Epithelial cell of prostate (primary cell): Measurements from ENCODE around the gene SLC4A1.

Experiments
- DNase-seq: peaks from one replicate; pipeline ENCODE4 v3.0.0-alpha.2; 2011; ENCODE audit warnings: low read depth, low spot score
- H3K27ac ChIP-seq: fragments of 450-650 bp; 2 replicates; pipeline ENCODE4 v1.5.1; 2017; ENCODE audit warnings: mild to moderate bottlenecking

SLC4A1 gene

DNA sequence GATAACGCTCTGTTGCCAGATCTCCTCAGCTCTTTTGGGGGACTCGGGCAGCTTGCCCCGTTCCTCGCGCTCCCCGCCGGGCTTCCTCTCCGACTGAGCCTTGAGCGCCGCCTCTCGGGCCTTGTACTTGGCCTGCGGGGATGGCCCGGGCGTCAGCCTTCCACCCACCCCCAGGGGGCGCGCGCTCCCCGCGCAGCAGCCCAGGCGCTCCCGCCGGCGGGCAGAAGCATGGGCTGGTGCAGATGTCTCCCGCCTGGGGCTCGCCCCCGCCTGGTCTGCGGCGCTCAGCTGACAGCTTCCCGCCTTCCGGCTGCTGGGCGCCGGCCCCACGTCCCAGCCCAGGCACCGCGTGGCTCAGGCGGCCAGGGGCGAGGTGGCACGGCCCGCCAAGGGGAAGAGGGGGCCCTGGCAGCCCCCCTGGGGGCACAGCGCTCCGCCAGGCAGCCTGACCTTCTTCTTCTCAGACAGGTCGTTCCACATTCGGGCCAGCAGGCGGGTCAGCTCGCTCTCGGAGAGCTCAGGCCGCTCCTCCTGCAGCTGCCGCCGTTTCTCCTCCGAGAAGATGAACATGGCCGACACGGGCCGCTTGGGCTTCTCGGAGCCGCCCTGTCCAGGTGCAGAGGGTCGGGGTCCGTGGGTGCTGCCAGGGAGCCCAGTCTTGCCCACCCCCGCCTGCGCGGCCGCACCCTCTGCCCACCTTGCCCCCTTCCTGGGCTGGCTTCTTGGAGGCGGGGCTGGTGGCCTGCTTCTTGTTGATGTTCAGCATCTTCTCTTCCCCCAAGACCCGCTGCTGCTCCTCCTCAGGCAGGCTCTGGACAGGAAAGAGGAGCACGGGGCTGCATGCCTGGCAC is 57.4 kb downstream of the SLC4A1 start:
- peak overlapping the region; percentile 71 for H3K27ac ChIP-seq
- DNase-seq = no peak

DNA sequence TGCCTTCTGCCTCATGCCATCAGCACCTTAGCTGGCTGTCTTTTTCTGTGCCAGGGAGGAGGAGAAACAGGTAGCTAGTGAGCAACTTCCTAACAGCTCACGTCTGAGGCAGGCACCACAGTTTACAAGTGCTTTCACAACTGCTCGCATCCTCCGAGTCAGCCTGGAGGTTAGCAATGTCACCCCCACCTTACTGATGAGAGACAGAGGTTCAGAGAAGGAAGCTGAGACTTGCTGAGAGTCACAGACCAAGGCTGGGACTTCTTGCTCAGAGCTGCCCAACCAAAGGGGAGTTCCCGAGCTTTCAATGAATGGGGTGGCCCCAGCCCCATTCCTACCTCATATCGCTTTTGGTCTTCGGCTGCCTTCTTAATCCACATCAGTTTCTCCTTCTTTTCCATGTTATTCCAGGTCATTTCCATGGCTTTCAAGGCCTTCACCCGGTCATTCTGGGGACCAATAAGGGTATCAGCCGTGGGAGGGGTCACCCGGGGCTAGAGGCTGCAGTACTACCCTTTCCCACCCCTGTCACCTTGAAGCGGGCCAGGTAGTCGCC is 58.1 kb downstream of the SLC4A1 start:
- peak overlapping the region; percentile 71 for H3K27ac ChIP-seq
- no peak for DNase-seq

DNA sequence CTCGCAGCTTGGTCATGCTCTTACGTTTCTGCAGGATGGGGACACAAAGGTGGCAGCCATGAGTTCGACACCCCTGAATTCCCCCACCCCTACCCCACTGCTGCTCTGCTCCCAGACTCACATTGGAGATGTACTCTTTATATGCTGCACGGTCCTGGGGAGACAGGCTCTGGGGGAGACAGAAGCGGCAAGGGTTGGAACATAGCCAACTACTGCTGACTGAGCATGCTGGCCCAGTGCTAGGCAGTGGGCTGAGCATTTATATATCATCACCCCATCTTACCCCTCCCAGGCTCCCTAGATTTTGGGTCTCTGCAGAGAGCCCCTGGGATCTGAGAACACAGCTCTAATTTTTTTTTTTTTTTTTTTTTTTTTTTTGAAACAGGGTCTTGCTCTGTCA is 60.2 kb downstream of the SLC4A1 start:
- no peak for DNase-seq
- peak overlapping the region; percentile 71 for H3K27ac ChIP-seq

DNA sequence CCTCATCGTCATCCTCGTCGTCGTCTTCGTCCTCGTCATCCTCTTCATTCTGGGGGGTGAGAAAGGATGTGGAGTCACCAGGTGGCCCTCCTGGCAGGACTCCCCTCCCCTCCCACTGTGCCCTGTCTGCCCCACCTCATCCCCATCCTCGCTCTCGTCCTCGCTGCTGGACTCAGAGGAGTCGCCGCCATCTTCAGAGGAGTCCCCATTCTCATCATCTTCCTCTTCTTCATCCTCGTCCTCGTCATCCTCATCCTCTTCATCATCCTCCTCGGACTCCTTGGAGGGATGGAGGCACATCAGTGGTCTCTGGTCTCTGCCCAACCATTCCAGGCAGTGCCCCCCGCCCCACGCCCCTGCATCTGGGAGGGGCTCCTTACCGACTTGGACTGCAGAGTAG is 60.6 kb downstream of the SLC4A1 start:
- DNase-seq = no peak
- H3K27ac ChIP-seq = no peak overlapping the region

DNA sequence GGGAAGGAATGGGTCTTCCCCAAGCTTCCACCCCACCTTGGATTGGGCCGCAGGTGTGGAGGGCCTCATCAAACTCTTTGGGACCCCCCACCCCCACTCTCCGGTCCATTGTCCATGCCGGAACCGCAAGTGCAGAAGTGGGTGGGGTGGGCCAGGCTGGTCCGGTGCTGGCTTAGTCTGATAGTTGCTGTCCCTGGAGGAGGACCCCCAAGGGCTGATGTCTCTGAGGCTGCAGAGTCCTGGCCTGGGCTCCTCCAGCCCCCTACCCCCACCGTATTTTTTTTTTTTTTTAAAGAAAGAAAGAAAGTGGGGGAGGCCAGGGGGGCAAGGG is 61.1 kb downstream of the SLC4A1 start:
- H3K27ac ChIP-seq = no peak overlapping the region
- DNase-seq = no peak

DNA sequence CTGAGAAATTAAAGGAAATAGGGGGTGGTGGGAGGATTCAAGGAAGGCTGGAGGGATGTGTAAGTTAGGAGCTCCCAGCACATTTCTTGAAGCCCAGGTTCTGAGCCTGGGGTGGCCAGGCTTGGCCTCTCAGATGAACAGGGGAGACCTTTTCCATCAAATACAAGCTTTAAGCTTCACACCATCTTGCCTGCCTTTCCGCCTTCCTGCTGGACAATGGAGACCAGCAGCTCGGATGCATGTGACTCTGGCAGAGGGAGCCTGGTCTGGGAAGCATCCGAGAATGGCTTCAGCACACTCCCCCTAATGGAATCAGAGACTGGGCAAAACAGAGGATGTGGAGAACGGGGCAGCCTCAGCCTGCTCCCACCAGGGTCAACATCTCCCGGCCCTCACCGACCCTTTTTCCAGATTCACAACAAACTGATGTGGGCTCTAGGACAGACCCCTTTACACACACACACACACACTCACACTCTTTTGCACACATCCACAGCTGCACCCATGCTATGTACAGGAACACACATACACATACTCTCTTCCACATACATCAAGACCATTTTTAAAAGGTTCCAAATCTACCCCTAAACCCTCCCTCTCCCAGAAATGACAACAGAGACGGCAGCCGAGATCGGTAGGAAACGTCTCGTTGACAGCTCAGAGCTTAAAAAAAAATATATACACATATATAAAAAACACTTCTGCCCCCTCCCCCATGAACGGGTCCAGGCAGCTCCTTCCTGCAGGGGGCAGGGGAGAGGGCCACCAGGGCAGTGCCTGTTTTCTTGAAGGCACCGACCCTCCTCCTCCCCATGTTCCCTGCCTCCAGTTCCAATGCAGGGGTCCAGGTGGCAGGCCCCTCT is 61.7 kb downstream of the SLC4A1 start:
- DNase-seq = no peak
- no peak overlapping the region for H3K27ac ChIP-seq

DNA sequence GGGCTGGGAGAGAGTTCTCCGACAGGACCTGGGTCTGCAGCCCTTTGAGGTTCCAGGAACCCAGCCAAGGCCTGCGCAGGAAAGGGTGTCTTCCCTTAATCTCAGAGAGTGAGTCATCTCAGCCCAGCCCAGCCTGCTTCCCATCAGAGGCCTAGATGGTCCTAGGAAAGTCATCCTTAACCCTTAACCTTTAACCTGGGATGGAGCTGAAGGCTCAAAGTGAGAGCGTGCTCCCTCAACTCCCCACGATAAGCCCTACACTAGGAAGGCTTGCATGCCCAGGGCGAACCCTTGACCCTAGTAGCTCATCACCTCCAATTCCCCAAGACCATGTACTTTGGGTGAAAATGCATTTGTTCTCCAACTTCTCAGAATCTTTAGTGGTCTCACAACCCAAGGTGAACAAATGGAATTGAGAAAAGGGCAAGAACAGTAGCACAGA is 63.5 kb downstream of the SLC4A1 start:
- DNase-seq = no peak
- peak overlapping the region; percentile 16 for H3K27ac ChIP-seq

DNA sequence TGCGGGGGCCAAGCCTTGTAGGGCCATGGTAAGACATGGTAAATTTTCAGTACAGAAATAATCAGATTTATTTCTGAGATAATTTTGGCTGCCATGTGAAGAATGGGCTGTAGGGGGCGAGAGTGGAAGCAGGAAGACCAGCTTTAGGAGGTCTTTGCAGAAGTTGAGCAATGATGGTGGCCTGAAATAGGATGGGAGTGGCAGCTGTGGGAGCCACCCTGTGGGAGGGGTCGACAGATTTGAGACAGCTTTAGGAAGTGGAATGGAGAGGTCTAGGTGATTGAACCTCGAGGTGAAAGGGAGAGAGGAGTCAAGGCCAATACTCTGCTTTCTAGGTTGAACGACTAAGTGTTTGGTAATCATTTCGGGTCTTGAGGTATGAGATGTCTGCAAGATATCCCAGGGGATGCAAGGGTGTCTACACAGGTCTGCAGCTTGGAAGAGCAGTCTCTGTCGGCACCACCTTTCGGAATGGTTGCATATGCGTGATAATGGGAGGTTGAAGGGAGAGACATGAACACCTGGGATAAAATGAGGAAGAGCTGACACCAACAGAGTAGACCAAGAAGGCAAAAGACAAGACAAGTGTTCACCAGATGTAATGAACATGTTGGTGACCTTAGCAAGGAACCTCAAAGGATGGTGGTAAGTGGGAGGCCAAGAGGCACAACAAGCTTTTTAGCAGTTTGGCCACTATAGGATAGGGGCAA is 64.0 kb downstream of the SLC4A1 start:
- no peak for DNase-seq
- peak overlapping the region; percentile 16 for H3K27ac ChIP-seq

DNA sequence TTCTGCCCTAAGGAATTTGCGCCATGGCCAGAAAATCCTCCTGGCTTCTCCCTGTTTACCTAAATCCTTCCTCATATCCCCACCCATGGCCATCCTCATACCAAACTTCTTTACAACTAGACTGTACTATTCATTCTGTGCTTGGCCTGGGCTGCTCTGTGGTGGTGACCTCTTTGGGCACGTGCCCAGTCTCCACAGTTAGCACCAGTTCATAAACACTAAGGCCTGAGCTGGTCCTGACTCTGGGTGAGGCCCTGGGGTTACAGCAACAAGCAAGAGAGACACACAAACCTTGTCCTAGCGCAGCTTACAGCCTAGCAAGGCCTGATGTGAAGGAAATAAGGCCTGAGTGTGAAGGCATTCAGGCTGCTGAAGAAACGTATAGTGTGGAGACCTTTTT is 65.2 kb downstream of the SLC4A1 start:
- no peak for DNase-seq
- H3K27ac ChIP-seq = peak overlapping the region; percentile 16

DNA sequence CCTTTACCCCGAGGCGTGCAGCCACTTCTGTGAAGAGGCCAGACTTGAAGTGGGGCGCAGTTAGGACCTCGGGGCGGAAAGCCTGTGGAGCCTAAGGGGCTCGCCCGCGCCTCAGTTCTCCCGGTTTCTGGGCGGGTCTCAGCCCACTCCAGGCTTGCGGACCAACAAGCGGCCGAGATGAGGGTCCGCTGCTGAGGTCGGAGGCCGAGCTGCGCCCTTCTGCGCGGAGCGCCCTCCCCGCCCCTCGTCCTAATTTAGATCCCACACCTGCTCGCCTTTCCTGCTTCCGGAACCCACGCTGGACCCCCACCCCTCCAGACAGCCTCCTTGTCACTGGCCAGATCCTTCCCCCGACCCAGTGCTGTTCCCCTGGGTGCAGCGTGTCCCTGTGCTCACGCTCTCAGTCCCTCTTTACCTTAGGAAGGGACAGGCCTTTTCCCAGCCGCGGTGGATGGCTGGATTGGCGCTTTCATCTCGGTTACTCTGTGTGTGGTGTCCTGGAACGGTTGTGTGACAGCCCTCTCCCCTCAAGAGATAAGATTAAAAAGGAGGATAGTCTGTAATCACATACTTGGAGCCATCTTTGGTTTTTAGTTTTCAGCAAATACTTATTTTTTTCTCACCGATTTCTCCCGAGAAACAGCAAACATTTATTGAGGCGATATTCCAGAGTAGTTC is 67.3 kb downstream of the SLC4A1 start:
- peak overlapping the region; percentile 98 for H3K27ac ChIP-seq
- DNase-seq = no peak

DNA sequence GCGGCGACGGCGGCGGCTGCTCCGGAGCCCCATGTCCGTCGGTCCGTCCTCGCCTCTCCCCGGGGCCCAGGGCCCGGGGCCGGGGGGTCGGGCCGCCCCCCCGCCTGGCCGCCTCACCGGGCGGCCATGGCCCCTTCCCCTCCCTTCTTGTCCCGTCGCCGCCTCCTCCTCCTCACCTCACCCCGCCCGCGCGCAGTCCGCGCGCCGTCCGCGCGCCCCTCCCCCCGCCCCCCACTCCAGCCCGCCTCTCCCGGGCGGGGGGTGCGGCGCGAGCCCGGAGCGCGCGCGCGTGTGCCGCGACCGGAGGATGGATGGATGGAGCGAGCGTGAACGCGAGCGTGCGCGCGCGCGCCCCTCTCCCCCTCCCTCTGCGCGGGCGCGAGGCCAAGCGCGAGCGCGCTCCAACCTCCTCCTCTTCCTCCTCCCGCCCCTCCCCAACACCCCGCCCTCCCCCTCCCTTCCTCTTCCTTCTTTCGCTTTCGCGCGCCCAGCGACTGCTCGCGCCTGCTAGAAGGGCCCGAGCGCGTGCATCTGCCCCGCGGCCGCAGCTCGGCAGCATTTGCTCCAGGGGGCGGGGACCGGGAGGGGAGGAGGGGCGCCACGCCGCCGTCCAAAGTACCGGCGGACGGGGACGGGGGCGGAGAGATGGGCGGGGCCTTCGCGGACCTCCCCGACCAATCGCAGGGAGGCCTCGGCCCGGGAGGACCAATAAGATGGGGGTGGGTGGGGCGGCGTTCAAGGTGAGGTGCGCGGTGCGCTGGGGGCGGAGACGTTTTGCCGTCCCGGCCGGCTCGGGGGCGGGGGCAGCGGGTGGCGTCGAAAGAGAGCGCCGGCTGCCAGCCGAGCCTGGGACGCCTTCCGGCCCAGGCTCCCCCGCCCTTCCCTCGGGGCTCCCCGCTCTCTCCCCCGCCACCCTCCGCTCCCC is 68.1 kb downstream of the SLC4A1 start, which contains the start of gene ATXN7L3:
Gene ATXN7L3, minus strand, starts transcription at position 332 of the 925 bp plus-strand sequence. CDS start 1,814 bp downstream, outside the sequence.
- peak within 1 kb of the TSS; percentile 98 for H3K27ac ChIP-seq
- DNase-seq = peak; percentile 87

DNA sequence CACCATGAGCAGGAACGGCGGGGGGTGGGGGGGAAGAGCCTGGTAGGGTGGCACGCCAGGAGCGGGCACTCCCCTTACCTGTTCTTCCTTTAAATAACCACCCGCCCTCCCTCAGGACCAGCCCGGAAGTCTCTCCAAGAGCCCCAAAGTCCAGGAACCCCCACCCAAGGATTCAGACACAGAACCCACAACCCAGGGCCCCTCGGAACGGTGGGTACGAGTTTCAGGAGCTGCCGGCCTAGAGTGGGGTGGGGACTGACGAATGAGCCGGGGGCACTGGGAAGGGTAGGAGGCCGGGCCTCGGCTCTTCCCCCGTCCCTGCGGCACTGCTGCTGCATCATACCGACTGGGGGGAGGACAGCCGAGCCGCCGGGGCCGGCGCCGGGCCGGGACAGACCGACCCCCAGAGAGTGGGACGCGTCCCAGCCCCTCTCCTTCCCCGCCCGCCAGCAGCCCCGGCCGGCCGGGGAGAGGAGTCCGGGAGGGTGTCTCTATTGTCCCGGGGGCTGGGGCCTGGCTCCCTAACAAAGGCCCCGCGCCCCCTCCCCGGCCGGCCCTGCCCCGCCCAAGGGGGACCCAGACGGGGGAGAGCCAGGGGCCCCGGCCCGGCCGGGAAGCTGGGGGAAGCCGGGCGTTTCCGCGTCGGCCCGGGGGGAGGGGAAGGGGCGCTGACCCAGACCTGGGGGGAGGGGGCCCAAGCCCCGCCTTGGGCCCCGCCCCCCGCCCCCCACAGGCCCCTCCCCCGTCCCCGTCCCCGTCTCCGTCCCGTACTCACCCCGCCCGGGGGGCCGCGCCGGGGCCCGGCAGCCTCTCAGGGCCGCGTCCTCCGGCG is 69.0 kb downstream of the SLC4A1 start:
- DNase-seq = no peak
- H3K27ac ChIP-seq = peak overlapping the region; percentile 98
